Mesenchymal stem cell (in vitro differentiated cells and primary cell): Measurements from ENCODE around the gene CA7.
A peak's percentile ranks its signal among the peaks of the same experiment; 100 is the strongest.
"Not testable (repeated sequence)": the region's sequence is repeated elsewhere in the genome, so short reads cannot be mapped to it uniquely, and the experiment has no call there.

Experiments
- DNase-seq: peaks from one replicate; pipeline ENCODE4 v3.0.0-alpha.2; 2013
- H2AFZ ChIP-seq: one replicate; pipeline ENCODE4 v1.6.1; 2013; ENCODE audit warnings: low read depth, mild to moderate bottlenecking, control low read depth, inconsistent platforms, low read length, moderate library complexity
- H2AK5ac ChIP-seq: 2 replicates; pipeline ENCODE4 v1.6.1; 2013; ENCODE audit warnings: low read length, moderate library complexity, mild to moderate bottlenecking, inconsistent platforms; ENCODE audit not compliant: severe bottlenecking
- H2BK120ac ChIP-seq: one replicate; pipeline ENCODE4 v1.6.1; 2013; ENCODE audit warnings: low read depth, mild to moderate bottlenecking, inconsistent platforms, low read length, moderate library complexity
- H2BK12ac ChIP-seq, 2 experiments: one replicate each; pipeline ENCODE4 v1.6.1; 2013; ENCODE audit warnings: inconsistent platforms in 2 of 2, low read length in 2 of 2, mild to moderate bottlenecking in 2 of 2, moderate library complexity in 2 of 2, control low read depth in 1 of 2
- H2BK15ac ChIP-seq: one replicate; pipeline ENCODE4 v1.6.1; 2013; ENCODE audit warnings: mild to moderate bottlenecking, low read depth, inconsistent platforms; ENCODE audit not compliant: poor library complexity, severe bottlenecking
- H2BK5ac ChIP-seq: 2 replicates; pipeline ENCODE4 v1.6.1; 2013; ENCODE audit warnings: low read depth, mild to moderate bottlenecking, low read length, control low read depth, inconsistent platforms; ENCODE audit not compliant: poor library complexity, severe bottlenecking
- H3K14ac ChIP-seq, 2 experiments: one replicate each; pipeline ENCODE4 v1.6.1; 2013; ENCODE audit warnings: inconsistent platforms in 2 of 2, low read length in 2 of 2, control low read depth in 1 of 2, mild to moderate bottlenecking in 1 of 2, moderate library complexity in 1 of 2
- H3K18ac ChIP-seq, 2 experiments: one replicate each; pipeline ENCODE4 v1.6.1; 2013; ENCODE audit warnings: inconsistent platforms in 2 of 2, low read length in 2 of 2, control low read depth in 1 of 2, low read depth in 1 of 2, mild to moderate bottlenecking in 1 of 2
- H3K23ac ChIP-seq, 2 experiments: one replicate each; pipeline ENCODE4 v1.6.1; 2013; ENCODE audit warnings: inconsistent platforms in 2 of 2, low read length in 2 of 2, mild to moderate bottlenecking in 2 of 2, moderate library complexity in 2 of 2, control low read depth in 1 of 2
- H3K27ac ChIP-seq: 2 replicates; pipeline ENCODE4 v1.5.1; 2013; ENCODE audit warnings: mild to moderate bottlenecking, moderate library complexity, low read length, control low read depth, inconsistent platforms; ENCODE audit not compliant: poor library complexity, severe bottlenecking
- H3K27me3 ChIP-seq, 2 experiments: 2 replicates each; pipeline versions ENCODE4 v1.6.1 to v1.7.0; 2013; ENCODE audit warnings: low read length in 2 of 2, mild to moderate bottlenecking in 2 of 2, moderate library complexity in 2 of 2, control low read depth in 1 of 2, inconsistent platforms in 1 of 2; ENCODE audit not compliant: control insufficient read depth in 1 of 2, insufficient read depth in 1 of 2
- H3K36me3 ChIP-seq, 2 experiments: 2 replicates each; pipeline versions ENCODE4 v1.6.1 to v1.7.0; 2013; ENCODE audit warnings: low read length in 2 of 2, control low read depth in 1 of 2, inconsistent platforms in 1 of 2, low read depth in 1 of 2, mild to moderate bottlenecking in 1 of 2; ENCODE audit not compliant: insufficient read depth in 2 of 2, control insufficient read depth in 1 of 2
- H3K4ac ChIP-seq, 2 experiments: one replicate each; pipeline ENCODE4 v1.6.1; 2013; ENCODE audit warnings: inconsistent platforms in 2 of 2, low read length in 2 of 2, mild to moderate bottlenecking in 2 of 2, moderate library complexity in 2 of 2, control low read depth in 1 of 2, low read depth in 1 of 2
- H3K4me1 ChIP-seq: 2 replicates; pipeline ENCODE4 v1.6.1; 2013; ENCODE audit warnings: low read depth, low read length, control low read depth; ENCODE audit not compliant: control insufficient read depth, insufficient read depth
- H3K4me2 ChIP-seq: 2 replicates; pipeline ENCODE4 v1.6.1; 2013; ENCODE audit warnings: low read length, mild to moderate bottlenecking, inconsistent platforms; ENCODE audit not compliant: poor library complexity, severe bottlenecking
- H3K4me3 ChIP-seq, 2 experiments: 2 replicates each; pipeline versions ENCODE4 v1.5.1 to v1.7.0; 2013; ENCODE audit warnings: low read length in 2 of 2, mild to moderate bottlenecking in 2 of 2, control low read depth in 1 of 2, low read depth in 1 of 2; ENCODE audit not compliant: insufficient read depth in 1 of 2
- H3K79me1 ChIP-seq: replicated peaks from 2 replicates; pipeline ENCODE4 v1.6.1; 2013; ENCODE audit warnings: mild to moderate bottlenecking, control low read depth, low read length, inconsistent platforms; ENCODE audit not compliant: poor library complexity, severe bottlenecking
- H3K9ac ChIP-seq: 2 replicates; pipeline ENCODE4 v1.7.0; 2013; ENCODE audit warnings: mild to moderate bottlenecking, low read length, moderate library complexity
- H3K9me3 ChIP-seq: 2 replicates; pipeline ENCODE4 v1.7.0; 2013; ENCODE audit warnings: mild to moderate bottlenecking, low read length; ENCODE audit not compliant: control insufficient read depth
- H4K8ac ChIP-seq: one replicate; pipeline ENCODE4 v1.6.1; 2013; ENCODE audit warnings: inconsistent platforms, mild to moderate bottlenecking, low read length, moderate library complexity
- H4K91ac ChIP-seq: one replicate; pipeline ENCODE4 v1.6.1; 2013; ENCODE audit warnings: mild to moderate bottlenecking, low read length, inconsistent platforms
- WGBS: methylation state at CpG from one replicate; pipeline ENCODE4 v1.1.7; 2013; ENCODE audit warnings: mixed read lengths; 5-methylcytosine and 5-hydroxymethylcytosine counted together

The CA7 gene

DNA sequence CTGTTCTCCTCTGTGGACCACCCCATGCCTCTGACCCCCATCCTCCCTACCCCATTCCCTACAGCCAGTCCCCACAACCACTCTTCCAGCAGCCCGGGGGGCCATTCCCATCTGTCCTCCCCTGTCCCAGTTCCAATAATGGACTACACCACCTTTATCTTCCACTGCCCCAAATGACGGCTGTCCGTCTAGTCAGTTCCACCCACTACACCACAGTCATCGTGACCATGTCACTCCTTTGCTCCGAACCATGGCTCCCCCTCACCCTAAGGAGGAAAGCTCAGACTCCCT lies 51.4 kb downstream of the CA7 start:
- H3K9ac ChIP-seq, result peak overlapping the region; percentile 23
- no peak overlapping the region for H3K27ac ChIP-seq
- H3K14ac ChIP-seq, result no peak overlapping the region
- H4K91ac ChIP-seq, result peak overlapping the region; percentile 76
- H3K18ac ChIP-seq, result no peak overlapping the region
- H2AFZ ChIP-seq, result no peak overlapping the region
- H4K8ac ChIP-seq, result peak overlapping the region; percentile 67
- no peak overlapping the region for H3K4ac ChIP-seq
- H3K79me1 ChIP-seq, result peaks cover 5% of the 10 kb centered on the region
- H3K4me3 ChIP-seq, result no peak overlapping the region
- peaks cover 23% of the 10 kb centered on the region for H3K4me1 ChIP-seq
- no peak overlapping the region for H3K23ac ChIP-seq
- peak overlapping the region in 1 of 2 experiments; percentile 38 for H2BK12ac ChIP-seq
- no peaks in the 10 kb centered on the region for H3K9me3 ChIP-seq
- 91% methylated on average over 5 of the region's 5 CpGs for WGBS
- H3K27me3 ChIP-seq, result no peaks in the 10 kb centered on the region
- no peak overlapping the region for H2BK5ac ChIP-seq
- no peak for DNase-seq
- H2BK15ac ChIP-seq, result peak overlapping the region; percentile 57
- peak overlapping the region; percentile 6 for H2AK5ac ChIP-seq
- H3K4me2 ChIP-seq, result no peak overlapping the region
- peaks cover 3 to 8% of the 10 kb centered on the region in 2 experiments for H3K36me3 ChIP-seq
- peak overlapping the region; percentile 38 for H2BK120ac ChIP-seq

DNA sequence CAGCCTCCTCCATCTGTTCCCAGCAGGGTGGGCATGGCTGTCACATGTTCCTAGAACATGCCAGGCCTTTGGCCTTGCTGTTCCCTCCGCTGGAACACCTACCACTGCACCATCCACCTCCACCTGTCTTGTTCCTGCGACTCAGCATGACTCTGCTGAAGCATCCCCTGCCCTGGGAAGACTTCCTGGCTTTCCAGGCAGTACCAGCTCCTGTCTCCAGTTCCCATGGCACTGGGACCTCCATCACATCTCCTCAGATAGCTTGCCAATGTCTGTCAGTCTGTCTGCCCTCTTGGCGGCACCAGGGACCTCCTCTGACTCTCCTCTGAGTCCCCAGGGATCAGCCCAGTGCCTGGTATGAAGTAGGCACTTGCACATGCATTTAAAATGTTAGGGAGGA lies 51.8 kb downstream of the CA7 start:
- Histone ChIP-seq H2BK5ac (no peak overlapping the region), H3K27ac (no peak overlapping the region), H2AFZ (no peak overlapping the region), H3K4me1 (peaks cover 27% of the 10 kb centered on the region), H3K9me3 (no peaks in the 10 kb centered on the region), H3K79me1 (peaks cover 4% of the 10 kb centered on the region), H3K4me3 (no peak overlapping the region), H3K27me3 (no peaks in the 10 kb centered on the region), H3K4me2 (no peak overlapping the region), H3K36me3 (peaks cover 3 to 8% of the 10 kb centered on the region in 2 experiments), H3K9ac (peak overlapping the region; percentile 23), H2AK5ac (peak overlapping the region; percentile 6), H3K23ac (no peak overlapping the region), H4K91ac (peak overlapping the region; percentile 76), H3K14ac (no peak overlapping the region), H2BK15ac (no peak overlapping the region), H2BK120ac (no peak overlapping the region), H4K8ac (peak overlapping the region; percentile 9), H3K18ac (no peak overlapping the region), H2BK12ac (peak overlapping the region in 1 of 2 experiments; percentile 38), H3K4ac (no peak overlapping the region)
- 95% methylated on average over 3 of the region's 3 CpGs for WGBS
- DNase-seq, result no peak

DNA sequence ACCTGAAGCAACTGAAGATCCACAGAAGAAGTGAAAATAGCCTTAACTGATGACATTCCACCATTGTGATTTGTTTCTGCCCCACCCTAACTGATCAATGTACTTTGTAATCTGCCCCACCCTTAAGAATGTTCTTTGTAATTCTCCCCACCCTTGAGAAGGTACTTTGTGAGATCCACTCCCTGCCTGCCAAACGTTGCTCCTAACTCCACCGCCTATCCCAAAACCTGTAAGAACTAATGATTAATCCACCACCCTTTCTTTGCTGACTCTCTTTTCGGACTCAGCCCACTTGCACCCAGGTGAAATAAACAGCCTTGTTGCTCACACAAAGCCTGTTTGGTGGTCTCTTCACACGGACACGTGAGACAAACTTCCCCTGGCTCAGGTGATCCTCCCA lies 52.5 kb downstream of the CA7 start:
- not testable (repeated sequence) for H3K27me3 ChIP-seq, H2AFZ ChIP-seq, H3K14ac ChIP-seq, H2BK12ac ChIP-seq, H3K4me3 ChIP-seq, H3K27ac ChIP-seq, H4K8ac ChIP-seq, H3K9ac ChIP-seq, DNase-seq, H3K23ac ChIP-seq, H4K91ac ChIP-seq, H2BK120ac ChIP-seq, H3K36me3 ChIP-seq, H3K18ac ChIP-seq, H2BK5ac ChIP-seq, H3K4me2 ChIP-seq, H2AK5ac ChIP-seq, H2BK15ac ChIP-seq, H3K79me1 ChIP-seq, H3K9me3 ChIP-seq, H3K4ac ChIP-seq
- 73% methylated on average over 5 of the region's 5 CpGs for WGBS
- peaks cover 30% of the 10 kb centered on the region for H3K4me1 ChIP-seq

DNA sequence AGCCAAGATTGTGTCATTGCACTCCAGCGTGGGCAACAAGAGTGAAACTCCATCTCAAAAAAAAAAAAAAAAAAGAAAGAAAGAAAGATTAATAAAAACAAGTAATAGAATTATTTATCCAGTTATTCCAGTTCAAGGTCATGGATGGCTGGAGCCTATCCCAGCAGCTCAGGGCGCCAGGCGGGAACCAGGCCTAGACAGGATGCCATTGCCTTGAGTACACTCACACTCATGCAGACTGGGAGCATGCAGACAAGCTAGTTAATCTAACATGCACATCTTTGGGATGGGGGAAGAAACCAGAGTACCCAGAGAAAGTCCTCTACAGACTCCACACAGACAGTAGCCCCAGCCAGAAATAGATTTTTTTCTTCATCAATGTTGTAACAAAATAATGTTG lies 54.0 kb downstream of the CA7 start:
- Histone ChIP-seq H3K36me3 (peaks cover 3 to 4% of the 10 kb centered on the region in 2 experiments), H3K9ac (no peak overlapping the region), H2BK5ac (no peak overlapping the region)

More for the DNA sequence above, 54.0 kb downstream of the CA7 start:
- Histone ChIP-seq H2BK12ac (no peak overlapping the region), H3K4me2 (no peak overlapping the region), H3K4me3 (no peak overlapping the region), H4K91ac (no peak overlapping the region), H4K8ac (no peak overlapping the region), H3K9me3 (no peaks in the 10 kb centered on the region), H2AK5ac (no peak overlapping the region), H3K18ac (no peak overlapping the region), H3K14ac (no peak overlapping the region), H3K23ac (no peak overlapping the region), H2AFZ (no peak overlapping the region), H2BK15ac (no peak overlapping the region), H3K27me3 (peaks cover 0 to 2% of the 10 kb centered on the region in 2 experiments), H3K79me1 (no peaks in the 10 kb centered on the region), H3K4me1 (peaks cover 28% of the 10 kb centered on the region), H3K27ac (no peak overlapping the region), H2BK120ac (no peak overlapping the region), H3K4ac (no peak overlapping the region)
- peak; percentile 62 for DNase-seq
- WGBS, result 95% methylated on average over 2 of the region's 3 CpGs
